Dedifferentiated amniotic fluid mesenchymal stem cell (primary cell): ENCODE data around the gene OSBPL1A.
A peak's percentile ranks its signal among the peaks of the same experiment; 100 is the strongest.

Experiments used
- DNase-seq: peaks from one replicate; pipeline ENCODE4 v3.0.0-alpha.2; 2016; ENCODE audit errors: extremely low spot score

OSBPL1A gene

GRCh38 chr18:24126155-24126961 lies 271.3 kb downstream of the OSBPL1A start:
- DNase-seq = peak; percentile 36

- no peak for DNase-seq
Observed at GRCh38 chr18:24121625-24122024, 276.0 kb downstream of the OSBPL1A start.

- no peak for DNase-seq
Observed at GRCh38 chr18:24120676-24121075, 276.9 kb downstream of the OSBPL1A start.

GRCh38 chr18:24118750-24119577 lies 278.7 kb downstream of the OSBPL1A start:
- peak; percentile 58 for DNase-seq

GRCh38 chr18:24115628-24116027 lies 282.0 kb downstream of the OSBPL1A start:
- no peak for DNase-seq

- no peak for DNase-seq
Observed at GRCh38 chr18:24114924-24115549, 282.6 kb downstream of the OSBPL1A start.

- no peak for DNase-seq
Observed at GRCh38 chr18:24112874-24113615, 284.6 kb downstream of the OSBPL1A start.

GRCh38 chr18:24112464-24112863 lies 285.2 kb downstream of the OSBPL1A start:
- DNase-seq = no peak
